Fibroblast of peridontal ligament (primary cell): ENCODE results near the gene NAT9.

Experiments used
- DNase-seq: peaks from one replicate; pipeline ENCODE4 v3.0.0-alpha.2; 2010; ENCODE audit errors: extremely low read depth

The NAT9 gene

DNA sequence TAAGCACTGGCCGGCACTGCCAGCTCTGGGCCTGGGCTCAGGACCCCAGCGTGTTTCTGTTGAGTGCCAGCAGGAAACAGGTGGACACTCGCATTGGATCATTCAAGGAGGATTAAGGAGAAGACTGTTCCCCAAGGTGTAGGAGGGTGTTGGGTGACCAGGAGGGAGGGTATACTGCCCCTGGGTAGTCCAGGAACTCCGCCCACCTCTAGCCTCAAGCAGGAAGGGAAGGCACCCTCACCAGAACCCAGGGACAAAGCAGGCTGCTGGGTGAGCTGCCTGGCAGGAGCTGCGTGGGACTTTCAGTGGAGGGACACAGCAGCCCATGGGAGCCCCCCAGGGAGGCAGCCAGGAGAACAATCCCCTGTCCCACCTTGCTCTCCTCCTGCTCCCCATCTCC lies 46.8 kb downstream of the NAT9 start:
- no peak for DNase-seq

DNA sequence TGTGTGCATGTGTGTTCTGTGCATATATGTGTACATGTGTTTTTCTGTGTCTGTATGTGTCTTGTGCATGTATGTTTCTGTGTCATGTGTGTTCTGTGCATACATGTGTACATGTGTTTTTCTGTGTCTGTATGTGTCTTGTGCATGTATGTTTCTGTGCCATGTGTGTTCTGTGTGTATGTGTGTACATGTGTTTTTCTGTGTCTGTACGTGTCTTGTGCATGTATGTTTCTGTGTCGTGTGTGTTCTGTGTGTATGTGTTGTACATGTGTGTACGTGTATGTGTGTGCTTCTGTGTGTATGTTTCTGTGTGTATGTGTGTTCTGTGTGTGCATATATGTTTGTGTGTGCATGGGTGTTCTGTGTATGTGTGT lies 47.5 kb downstream of the NAT9 start:
- no peak for DNase-seq

DNA sequence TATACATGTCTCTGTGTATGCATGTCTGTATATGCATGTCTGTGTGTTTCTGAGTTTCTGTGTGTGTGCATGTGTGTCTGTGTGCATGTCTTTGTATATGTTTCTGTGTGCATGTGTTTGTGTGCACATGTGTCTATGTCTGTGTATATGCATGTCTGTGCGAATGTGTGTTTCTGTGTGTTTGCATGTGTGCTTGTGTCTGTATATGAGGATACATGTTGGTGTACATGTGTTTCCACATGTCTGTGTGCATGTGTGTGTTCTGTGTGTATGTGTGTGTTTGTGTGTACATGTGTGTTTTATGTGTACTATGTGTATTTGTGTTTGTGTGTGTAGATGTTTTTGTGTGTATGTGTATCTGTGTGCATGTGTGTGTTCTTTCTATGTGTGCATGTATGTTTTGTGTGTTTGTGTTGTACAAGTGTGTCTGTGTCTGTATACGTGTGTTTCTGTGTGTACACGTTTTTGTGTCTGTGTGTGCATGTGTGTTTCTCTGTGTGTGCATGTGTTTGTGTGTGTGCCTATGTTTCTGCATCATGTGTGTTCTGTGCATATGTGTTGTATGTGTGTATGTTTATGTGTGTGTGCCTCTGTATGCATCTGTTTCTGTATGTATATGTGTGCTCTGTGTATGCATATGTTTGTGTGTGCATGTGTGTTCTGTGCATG lies 48.0 kb downstream of the NAT9 start:
- no peak for DNase-seq

DNA sequence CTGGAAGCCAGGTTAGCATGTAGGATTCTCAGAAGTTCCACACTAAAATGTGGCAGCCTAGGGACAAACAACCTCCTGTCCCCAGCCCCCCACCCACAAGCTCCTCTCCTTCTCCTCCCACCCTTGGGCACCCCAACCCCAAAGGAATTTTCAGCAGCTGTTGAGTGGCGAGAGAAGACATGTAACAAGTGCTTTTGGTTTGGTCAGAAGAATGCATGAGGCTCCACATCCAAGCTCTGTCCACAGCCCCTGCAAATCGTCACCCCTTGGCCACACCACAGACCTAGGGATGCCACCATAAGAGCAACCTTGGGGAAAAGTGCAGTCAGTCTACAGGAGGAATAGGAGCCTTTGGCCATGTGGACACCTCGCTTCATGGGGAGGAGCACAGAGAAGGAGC lies 51.0 kb downstream of the NAT9 start:
- DNase-seq, result no peak

DNA sequence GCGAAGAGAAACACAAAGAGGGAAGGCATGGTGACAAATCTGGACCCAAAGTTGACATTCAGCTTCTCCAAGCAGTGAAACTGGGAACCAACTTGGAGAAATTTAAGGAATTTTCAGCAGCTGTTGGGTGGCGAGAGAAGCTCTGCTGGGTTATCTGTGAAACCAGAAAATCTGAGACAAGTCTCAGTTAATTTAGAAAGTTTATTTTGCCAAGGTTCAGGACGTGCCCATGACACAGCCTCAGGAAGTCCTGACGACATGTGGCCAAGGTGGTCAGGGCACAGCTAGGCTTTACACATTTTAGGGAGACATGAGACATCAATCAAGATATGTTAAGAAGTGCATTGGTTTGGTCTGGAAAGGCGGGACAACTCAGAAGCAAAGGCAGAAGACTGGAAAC lies 52.3 kb downstream of the NAT9 start:
- DNase-seq, result no peak

DNA sequence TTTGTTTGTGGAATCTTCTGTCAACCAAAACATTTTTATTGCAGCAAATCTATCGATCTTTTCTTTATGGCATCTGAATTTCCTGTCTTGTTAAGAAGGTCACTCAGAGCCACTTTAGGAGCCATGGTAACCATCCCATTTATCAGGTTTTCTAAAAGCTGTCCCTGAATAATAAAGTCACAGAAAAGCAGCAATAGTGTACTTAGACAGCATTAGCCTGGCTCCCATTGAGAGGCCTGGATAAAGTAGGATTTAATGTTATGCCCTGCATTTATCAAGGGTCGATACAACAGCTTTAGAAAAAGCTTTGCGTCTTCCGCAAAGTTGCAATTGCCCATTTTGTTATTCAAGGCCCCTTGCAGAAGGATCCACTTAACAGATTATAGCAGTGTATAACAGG lies 53.4 kb downstream of the NAT9 start:
- no peak for DNase-seq
